HG02973 (cell line): Measurements from ENCODE around the gene HMCN1.

Source experiments
- ATAC-seq: cut with Tn5 transposase; IDR thresholded peaks from one replicate; pipeline ENCODE4 v1.9.1; 2021; ENCODE audit warnings: moderate library complexity; ENCODE audit not compliant: unreplicated experiment

The HMCN1 gene

DNA sequence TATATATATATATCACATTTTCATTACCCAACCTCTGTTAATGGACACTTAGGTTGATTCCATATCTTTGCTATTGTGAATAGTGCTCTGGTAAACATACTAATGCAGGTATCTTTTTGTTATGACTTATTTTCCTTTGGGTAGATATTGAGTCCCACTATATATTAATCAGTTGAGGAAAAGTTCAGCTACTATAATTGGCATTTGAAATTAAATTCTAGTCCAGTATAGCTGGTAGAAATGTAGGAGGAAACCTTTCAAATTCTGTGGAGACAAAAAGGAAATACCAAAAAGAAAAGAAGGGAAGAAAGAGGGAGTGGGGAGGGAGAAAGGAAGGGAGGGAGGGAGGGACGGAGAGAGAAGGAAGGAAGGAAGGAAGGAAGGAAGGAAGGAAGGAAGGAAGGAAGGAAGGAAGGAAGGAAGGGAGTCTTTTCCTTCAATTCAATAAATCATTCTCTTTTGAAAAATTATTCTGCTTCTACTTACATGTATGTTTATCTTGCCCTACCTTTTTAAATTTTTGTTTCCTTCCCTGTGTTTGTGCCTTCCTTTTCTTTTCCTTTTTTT is 329.0 kb downstream of the HMCN1 start:
- no peak for ATAC-seq

DNA sequence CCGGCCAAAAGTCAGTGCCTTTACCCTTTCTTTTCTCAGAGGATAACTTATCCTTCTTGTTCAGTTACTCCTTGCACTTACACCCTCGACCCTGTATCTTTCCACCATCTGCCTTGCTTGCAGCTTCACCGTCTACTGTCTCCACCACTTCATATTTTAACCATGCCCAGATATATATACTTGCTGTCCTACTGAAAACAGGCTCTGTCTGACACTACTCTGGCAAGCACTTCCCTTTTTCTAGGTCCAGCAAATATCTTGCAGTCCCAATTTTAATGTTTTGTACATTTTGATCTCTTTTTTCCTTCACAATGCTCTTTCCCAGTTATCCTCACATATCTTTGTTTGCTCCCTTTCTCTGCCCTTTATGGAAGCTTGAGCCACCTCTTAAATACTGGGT is 332.2 kb downstream of the HMCN1 start:
- ATAC-seq: no peak

DNA sequence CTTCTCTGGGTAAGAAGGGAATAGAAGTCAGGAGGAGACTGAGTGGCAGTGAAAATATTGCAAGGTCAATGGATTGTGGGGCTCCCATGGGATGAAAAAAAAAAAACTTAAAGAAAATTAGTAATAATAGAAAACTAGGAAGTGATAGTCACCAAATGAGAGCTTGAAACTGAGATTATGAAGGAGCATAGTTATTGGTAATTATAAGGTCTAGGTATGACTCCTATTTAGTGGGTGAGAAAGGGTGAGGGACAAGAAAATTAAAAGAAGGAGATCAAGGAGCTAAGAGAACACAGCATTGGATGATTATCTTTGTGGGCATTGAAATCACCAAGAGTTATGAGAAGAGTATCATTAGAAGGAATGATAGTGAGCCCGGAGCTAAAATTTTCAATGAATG is 339.5 kb downstream of the HMCN1 start:
- ATAC-seq: no peak

GRCh38 chr1:186076006-186076405 is 341.8 kb downstream of the HMCN1 start:
- ATAC-seq: no peak

GRCh38 chr1:186078245-186078644 is 344.1 kb downstream of the HMCN1 start:
- peak; percentile 98 for ATAC-seq

- no peak for ATAC-seq
Observed at GRCh38 chr1:186079084-186079684, 345.0 kb downstream of the HMCN1 start.

DNA sequence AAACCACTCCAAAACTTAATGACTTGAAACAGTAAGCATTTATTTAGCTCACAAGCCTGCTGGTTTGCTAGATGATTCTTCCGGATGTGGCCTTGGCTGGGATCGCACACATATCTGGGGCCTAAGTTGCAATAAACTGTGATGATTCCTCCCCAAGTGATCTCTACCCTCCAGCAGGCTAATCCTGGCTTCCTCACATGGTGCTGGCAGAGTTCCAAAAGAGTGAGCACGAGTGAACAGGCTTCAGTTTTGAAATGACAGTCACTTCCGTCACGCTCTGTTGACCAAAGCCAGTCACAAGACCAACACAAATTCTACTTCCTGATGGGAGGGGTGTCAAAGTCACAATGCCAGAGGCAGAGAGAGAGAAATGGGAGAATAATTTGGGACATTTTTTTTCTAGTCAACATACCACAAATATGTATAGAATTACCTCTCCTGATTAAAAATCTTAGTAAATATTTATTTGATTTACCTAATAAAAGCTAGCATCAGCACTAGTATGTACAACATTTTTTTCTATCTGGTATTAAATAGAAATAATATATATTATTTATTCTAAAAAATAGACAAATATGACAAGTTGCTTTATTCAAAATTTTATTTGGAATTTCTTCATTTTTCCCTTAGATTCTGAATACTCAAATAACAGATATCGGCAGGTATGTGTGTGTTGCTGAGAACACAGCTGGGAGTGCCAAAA is 348.2 kb downstream of the HMCN1 start:
- peak; percentile 54 for ATAC-seq

DNA sequence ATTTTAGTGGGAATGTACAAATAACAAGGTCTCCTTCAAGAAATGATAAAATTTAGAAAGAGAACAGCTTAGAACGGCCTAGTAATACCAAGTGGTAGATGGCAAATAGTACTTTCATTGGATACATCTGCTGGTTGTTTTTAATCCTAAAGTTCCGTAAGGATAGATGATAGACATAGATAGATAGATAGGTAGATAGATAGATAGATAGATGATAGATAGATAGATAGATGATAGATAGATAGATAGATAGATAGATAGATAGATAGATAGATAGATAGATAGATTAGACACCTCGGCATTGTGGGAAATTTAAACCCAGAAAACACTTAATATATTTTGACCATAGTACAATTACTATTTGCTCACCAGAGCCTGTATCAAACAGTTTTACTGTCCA is 352.4 kb downstream of the HMCN1 start:
- ATAC-seq: no peak

DNA sequence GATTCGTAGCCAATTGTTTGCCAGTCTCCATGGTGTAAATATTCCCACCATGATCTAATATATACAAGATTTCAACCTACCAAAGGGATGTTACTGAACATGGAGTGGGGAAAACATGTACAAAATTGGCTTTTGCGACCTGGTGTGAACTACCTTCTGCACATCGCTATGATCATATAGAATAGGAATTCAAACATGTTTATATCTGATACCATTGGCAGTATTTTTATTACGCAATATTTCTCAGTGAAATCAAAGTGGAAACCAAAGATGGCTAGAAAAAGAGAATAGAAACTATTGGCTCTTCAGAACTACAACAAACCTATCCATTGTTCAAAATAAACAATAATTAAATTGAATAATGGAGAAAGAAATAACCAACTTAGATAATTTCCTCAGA is 355.7 kb downstream of the HMCN1 start:
- no peak for ATAC-seq

DNA sequence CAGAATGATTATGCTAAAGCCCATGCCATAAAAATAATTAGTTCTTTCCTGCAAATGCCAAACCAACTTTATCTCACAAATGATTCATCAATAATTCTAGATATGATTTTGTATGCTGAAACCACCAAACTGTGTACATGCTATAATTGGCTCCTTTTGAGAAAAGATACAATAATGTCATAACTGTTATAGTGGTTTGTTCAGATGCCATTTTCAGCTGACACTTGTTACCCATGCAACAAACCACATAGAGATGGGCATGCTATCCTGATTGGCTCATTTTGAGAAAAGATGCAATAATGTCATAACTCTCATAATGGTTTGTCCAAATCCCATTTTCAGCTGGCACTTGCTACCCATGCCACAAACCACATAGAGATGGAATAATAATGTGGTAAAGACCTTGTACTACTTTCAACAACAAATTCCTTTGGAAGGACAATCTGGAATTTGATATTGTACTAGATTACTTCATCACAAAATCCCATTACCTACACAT is 357.1 kb downstream of the HMCN1 start:
- no peak for ATAC-seq

- ATAC-seq: no peak
Observed at GRCh38 chr1:186093437-186093836, 359.2 kb downstream of the HMCN1 start.

- no peak for ATAC-seq
Observed at GRCh38 chr1:186094172-186094571, 360.0 kb downstream of the HMCN1 start.

GRCh38 chr1:186099336-186100104 is 365.3 kb downstream of the HMCN1 start:
- ATAC-seq: no peak

DNA sequence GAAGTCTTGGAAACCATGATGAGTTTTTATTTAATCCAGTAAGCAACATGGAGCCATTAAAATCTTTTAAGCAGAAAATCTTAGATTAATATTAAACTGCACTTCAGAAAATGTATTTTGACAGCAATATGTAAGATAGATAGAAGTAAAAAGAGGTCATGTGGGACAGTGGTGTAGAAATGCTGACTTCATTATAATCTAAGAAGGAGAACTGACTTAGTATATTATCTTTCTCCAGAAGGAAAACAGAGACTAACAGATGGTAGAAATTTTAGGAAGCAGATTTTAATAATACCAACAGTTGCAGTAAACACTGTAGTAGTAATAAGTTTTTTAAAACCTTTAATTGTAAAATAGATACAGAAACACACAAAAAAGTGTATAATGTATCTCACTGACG is 367.9 kb downstream of the HMCN1 start:
- ATAC-seq: no peak

DNA sequence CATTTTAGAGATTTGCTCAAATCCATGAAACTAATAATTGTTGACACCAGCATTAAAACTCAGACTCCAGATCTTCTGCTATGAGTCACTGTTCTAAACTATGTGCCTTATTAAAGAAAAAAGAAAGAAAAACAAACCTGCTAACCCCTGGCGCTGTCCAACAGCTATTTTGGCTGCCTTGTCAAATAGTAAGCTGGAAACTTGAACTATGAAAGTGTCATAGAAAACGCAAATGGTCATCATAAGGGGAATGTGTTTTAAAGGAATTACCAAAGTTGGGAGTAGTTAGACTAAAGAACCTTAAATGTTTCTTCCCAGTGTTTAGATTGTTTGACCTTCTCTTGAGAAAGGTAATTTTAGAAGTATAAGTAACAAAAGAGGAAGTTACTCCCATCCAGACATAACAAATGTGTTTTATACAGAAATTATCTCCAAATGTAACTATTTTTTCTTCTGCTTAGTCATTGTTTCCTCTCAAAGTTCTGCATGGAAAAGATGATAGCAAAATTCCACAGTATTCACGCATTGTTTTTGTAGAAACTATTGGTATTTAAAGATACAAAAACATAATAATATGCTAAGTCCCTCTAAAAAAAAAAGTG is 368.5 kb downstream of the HMCN1 start:
- no peak for ATAC-seq

DNA sequence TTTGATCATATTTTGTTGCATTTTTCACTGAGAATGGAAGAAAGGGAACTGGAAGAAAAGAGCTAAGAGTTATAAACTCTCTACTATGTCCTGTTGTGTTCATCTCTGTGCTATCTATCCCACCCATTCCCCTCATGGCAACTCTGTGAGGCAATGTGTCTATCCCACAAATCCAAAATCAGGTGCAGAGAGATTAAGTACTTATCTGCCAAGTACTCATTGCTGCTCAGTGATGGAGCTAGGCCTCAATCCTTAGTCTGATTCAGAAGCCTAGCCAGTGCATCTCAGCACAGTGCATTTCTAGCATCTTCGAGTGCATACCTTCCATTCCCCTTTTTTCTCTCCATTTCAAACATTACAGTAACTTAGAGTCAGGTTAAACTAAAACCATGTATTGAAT is 370.3 kb downstream of the HMCN1 start:
- no peak for ATAC-seq

GRCh38 chr1:186112280-186112679 is 378.1 kb downstream of the HMCN1 start:
- ATAC-seq: no peak

DNA sequence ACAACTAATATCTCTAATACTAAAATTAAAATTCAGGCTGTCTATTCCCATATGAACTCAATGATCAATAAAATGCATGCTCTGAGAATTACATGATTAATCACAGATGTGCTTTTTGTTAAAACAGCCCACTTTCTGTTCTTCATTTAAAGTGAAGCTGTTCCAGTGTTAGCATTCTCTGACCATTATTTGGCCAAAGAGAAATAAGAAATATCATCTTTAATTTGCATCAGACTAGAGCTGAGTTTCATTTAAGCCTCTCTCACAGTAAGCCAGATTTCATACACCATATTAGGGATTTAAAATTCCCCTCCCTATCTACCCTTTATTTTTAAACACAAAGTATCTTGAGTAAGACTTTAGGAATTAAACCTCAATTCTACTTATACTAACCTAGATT is 379.3 kb downstream of the HMCN1 start:
- ATAC-seq: no peak

DNA sequence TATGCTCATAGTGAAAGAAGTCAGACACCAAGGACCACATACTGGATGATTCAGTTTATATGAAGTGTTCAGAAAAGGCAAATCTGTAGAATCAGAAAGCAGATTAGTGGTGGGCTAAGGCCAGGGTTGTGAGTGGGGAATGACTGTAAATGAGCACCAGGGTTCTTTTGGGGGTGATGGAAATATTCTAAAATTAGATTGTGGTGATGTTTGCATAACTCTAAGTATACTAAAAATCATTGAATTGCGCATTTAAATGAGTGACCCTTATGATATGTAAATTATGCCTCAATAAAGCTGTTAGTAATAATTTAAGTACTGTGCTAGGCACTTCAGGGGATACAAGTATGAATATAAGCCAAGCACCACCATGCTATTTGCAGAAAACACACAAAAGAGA is 384.5 kb downstream of the HMCN1 start:
- ATAC-seq: no peak

DNA sequence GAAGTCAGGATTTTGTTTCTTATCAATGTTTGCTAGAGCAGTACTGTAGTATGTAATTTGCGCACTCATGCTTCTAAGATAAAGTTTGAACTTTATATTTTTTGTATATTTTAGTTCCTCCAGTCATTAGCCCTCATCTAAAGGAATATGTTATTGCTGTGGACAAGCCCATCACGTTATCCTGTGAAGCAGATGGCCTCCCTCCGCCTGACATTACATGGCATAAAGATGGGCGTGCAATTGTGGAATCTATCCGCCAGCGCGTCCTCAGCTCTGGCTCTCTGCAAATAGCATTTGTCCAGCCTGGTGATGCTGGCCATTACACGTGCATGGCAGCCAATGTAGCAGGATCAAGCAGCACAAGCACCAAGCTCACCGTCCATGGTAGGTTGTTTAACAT is 388.6 kb downstream of the HMCN1 start:
- no peak for ATAC-seq

- ATAC-seq: no peak
Observed at GRCh38 chr1:186125035-186125434, 390.8 kb downstream of the HMCN1 start.
